ENCODE data around the gene SSC4D. TPM values are rescaled to one million over a fixed set of nuclear protein-coding genes. Genes with fewer than 3 reads are reported as not detected.

The SSC4D gene
- total and polyA plus RNA-seq, 9 of the 15 experiments (the other 6 are each of a cell fraction or from before 2014, with no cell fraction given): 0.06 to 1.1 (median 0.85) TPM; not detected in 1

- TF ChIP-seq SMARCC2 (IDR thresholded peaks at IDR 0.05; ENCODE audit: low read depth) (0 out of 2 replicates have a peak, but pooled peaks have one; percentile 47), EP300 (IDR thresholded peaks at IDR 0.05; ENCODE audit: low read length) (peak; percentile 78), MCM7 (IDR thresholded peaks at IDR 0.05) (0 out of 4 replicates have a peak, but pooled peaks of 1 of the 2 experiments have one; percentile 50), KLF1 (tag; IDR thresholded peaks at IDR 0.05) (no peak), UBTF (IDR thresholded peaks at IDR 0.05; ENCODE audit: borderline replicate concordance in 1 of 2, low read depth in 2 of 2, low read length in 2 of 2) (no peak; a peak in 1 of 4 replicates), HDGF (IDR thresholded peaks at IDR 0.05) (peak; percentile 88), POLR2A (conservative IDR thresholded peaks at IDR 0.05) (peak; percentile 84), PTRF (tag; IDR thresholded peaks at IDR 0.05) (0 out of 2 replicates have a peak, but pooled peaks have one; percentile 56), ZNF583 (CRISPR knock-in tag; IDR thresholded peaks at IDR 0.05) (no peak; the same call in 1 of the 2 replicates), ZNF184 (CRISPR knock-in tag; IDR thresholded peaks at IDR 0.05) (no peak), MBD2 (IDR thresholded peaks at IDR 0.05; ENCODE audit: borderline replicate concordance, low read depth) (no peak), ZNF398 (CRISPR knock-in tag; IDR thresholded peaks at IDR 0.05) (no peak), NFE2 (IDR thresholded peaks at IDR 0.05; ENCODE audit: low read depth) (peak; percentile 100), RFX7 (CRISPR knock-in tag; IDR thresholded peaks at IDR 0.05) (no peak), ZNF253 (CRISPR knock-in tag; conservative IDR thresholded peaks at IDR 0.05) (no peak), BRD4 (IDR thresholded peaks at IDR 0.05) (peak; percentile 47; the same call in 1 of the 2 replicates), CEBPG (CRISPR knock-in tag; IDR thresholded peaks at IDR 0.05) (no peak), CEBPG (tag; conservative IDR thresholded peaks at IDR 0.05 in 1 of 2, IDR thresholded peaks at IDR 0.05 in 1 of 2) (peak in 1 of 2 experiments; percentile 61; a peak in 2 of 4 replicates), DLX4 (CRISPR knock-in tag; IDR thresholded peaks at IDR 0.05) (no peak), RBM22 (IDR thresholded peaks at IDR 0.05; ENCODE audit: low read depth, low read length, poor library complexity, severe bottlenecking) (no peak), KLF16 (IDR thresholded peaks at IDR 0.05) (no peak), ZNF124 (CRISPR knock-in tag; IDR thresholded peaks at IDR 0.05) (no peak), MYBL2 (IDR thresholded peaks at IDR 0.05; ENCODE audit: low read depth) (0 out of 2 replicates have a peak, but pooled peaks have one; percentile 1), MYBL2 (CRISPR knock-in tag; IDR thresholded peaks at IDR 0.05; ENCODE audit: borderline replicate concordance) (no peak), ZNF232 (CRISPR knock-in tag; IDR thresholded peaks at IDR 0.05) (peak; percentile 63; the same call in 1 of the 2 replicates)
Observed at GRCh38 chr7:76372984-76373833, 36.3 kb downstream of the SSC4D start (continued).

Measured in K562 (cell line).